ENCODE results near the gene CITED2.

The CITED2 gene

DNA sequence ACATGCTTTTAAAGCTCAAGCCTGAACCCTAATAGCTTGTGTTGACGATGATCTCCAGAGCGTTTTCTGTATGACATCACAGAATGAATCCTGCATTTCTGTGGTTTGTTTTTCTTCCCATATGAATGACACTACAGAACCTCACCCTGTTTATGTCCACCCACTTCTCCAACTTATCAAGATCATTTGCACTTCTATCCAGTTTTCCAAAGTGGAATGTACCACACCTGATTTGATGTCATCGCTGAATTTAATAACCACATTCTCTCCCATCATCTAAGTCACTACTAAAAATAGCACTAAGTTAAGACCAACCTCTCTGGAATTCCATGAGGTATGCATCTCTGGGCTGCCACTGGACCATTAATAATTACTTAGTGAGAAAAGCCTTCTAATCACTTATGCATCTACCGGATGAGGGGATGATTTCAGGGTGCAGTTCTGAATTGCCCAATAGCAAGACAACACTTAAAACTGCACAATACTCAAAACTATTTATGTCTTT is 33.3 kb upstream of the CITED2 start:
- TF ChIP-seq, protein P1, sequence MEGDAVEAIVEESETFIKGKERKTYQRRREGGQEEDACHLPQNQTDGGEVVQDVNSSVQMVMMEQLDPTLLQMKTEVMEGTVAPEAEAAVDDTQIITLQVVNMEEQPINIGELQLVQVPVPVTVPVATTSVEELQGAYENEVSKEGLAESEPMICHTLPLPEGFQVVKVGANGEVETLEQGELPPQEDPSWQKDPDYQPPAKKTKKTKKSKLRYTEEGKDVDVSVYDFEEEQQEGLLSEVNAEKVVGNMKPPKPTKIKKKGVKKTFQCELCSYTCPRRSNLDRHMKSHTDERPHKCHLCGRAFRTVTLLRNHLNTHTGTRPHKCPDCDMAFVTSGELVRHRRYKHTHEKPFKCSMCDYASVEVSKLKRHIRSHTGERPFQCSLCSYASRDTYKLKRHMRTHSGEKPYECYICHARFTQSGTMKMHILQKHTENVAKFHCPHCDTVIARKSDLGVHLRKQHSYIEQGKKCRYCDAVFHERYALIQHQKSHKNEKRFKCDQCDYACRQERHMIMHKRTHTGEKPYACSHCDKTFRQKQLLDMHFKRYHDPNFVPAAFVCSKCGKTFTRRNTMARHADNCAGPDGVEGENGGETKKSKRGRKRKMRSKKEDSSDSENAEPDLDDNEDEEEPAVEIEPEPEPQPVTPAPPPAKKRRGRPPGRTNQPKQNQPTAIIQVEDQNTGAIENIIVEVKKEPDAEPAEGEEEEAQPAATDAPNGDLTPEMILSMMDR (IDR thresholded peaks at IDR 0.05) = no peak

DNA sequence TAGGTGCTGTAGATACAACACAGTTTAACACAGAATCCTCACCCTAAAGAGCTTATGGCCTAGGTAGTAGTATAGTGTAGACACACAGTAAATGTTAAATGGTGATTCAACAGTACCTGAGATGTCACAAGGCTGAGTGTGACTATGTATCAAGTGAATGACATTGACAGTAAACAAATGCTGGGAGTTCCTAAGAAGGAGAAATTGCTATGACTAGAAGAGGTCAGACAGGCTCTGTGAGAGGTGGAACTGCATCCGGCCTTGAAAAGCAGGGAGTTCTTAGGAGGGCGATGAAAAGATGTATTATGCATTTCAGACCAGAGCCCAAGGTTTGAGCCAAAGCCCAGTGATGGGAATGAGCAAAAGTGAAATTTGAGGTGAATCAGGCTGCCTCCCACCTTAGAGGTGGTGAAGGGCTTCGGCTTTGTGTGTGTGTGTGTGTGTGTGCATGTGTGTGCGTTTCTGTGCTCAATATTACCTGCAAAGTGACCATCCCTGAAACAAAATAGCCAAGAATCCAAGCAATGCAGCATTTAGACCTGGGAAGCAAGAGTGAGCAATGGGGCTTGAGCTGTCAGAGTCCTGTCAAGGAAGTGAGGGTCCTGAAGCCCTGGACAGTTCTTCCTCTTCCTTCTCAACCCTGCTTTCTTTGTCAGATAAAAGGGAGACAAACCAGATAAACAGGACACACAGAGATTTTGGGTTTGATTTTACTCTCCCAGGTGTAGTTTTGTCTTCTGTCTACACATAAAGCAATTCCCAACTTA is 32.3 kb upstream of the CITED2 start:
- TF ChIP-seq, protein P1 (IDR thresholded peaks at IDR 0.05) = no peak

DNA sequence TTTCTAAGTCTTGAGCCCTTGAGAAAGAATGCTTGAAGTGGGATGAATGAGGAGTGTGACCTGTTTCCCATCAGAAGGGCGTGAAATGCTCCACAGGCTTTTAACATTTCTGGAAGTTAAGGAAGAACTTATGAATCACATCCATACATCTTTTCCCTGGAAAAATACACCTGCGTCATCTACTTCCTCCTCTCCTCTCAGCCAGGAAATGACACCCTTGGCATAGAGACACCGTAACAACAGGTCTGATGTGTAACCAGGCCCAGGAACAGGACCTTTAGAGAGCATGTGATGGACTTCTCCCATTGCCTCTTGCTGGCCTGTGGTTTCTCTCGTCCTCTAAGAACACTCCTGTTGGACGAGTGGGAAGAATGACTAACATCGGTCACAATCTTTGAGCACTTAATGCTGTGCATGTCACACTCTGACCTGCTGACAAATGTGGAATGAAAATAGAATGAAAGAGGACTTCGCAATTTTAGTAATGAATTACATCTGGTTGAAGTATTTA is 28.5 kb upstream of the CITED2 start:
- TF ChIP-seq, protein P1 (IDR thresholded peaks at IDR 0.05) = no peak

DNA sequence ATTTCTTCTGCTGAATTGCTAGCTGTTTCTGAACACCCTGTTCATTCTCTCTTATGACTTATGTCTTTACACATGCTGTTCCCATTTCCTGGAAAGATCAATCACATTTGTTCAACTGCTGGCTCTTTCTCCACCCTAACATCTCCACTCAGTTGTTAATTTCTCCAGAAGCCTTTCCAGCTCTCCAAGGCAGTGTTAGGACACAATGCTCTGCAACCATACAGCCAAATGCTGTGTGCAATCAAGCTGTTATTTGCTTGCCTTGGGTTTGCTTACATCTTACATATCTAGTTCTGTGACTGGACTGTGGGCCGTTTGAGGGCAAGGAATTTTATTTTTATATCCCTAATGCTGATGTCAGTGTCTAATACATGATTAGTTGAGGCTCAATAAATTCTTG is 24.2 kb upstream of the CITED2 start:
- TF ChIP-seq, protein P1 (IDR thresholded peaks at IDR 0.05) = no peak

DNA sequence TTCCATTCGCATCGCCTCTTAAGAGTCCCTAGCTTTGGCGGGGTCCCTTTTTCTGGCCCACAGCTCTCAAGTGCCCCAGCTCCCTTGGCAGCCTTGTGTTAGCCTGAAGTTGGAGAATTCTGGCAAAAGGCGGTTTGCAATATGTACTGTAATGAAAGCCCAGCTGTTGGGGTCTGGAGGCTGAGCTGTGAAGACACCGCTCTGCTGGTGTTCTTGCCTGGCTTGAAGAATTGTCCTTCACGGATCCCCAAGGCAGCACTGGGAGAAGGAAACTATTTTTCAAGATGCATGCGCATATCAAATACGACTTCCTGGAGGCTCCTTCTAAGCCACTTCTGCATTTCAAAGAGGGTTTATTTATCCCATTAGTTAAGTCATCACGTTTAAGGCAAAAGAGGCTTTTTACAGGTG is 21.4 kb upstream of the CITED2 start:
- TF ChIP-seq, protein P1 (IDR thresholded peaks at IDR 0.05) = no peak

DNA sequence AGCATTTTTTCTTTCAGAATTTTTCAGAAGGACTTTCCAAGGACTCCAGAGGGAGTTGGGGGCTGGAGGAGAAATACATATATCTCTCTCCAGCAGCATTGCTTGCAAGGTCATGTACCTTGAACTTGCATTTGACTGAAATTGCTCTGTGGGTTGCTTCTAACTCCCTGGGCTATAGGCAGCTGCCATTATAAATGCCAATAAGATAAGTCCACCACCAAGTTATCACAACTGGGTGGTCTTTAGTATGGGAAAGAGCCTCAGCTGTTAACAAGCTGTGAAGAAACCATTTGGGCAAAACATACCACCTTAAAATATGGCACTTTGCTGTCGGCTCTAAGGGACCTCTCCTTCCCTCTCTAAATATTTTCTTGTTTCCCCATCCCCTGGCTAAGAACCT is 20.9 kb upstream of the CITED2 start:
- TF ChIP-seq, protein P1 (IDR thresholded peaks at IDR 0.05) = no peak

DNA sequence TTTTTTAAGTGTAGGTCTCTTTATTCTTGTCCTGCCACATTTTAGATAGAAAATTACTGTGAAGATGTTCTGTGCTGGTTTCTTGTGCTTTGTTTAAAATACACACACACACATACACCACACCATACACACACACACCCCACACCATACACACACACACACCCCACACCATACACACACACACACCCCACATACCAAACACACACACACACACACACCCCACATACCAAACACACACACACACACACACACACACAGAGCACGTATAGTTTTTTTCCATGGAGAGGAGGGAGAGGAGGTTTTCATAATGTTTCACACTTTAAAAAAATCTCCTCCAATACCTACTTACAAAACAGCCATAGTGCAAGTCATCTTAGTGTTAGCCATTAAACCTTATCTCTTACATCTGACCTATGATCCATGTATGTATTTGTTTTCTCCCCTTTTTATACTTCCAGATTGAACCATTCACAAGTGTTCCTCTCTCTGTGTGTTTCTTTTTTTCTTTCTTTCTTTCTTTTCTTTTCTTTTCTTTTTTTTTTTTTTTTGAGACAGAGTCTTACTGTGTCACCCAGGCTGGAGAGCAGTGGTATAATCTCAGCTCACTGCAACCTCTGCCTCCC is 19.7 kb upstream of the CITED2 start:
- TF ChIP-seq, protein P1 (IDR thresholded peaks at IDR 0.05) = no peak
